ENCODE data around the gene SLBP.

DNA sequence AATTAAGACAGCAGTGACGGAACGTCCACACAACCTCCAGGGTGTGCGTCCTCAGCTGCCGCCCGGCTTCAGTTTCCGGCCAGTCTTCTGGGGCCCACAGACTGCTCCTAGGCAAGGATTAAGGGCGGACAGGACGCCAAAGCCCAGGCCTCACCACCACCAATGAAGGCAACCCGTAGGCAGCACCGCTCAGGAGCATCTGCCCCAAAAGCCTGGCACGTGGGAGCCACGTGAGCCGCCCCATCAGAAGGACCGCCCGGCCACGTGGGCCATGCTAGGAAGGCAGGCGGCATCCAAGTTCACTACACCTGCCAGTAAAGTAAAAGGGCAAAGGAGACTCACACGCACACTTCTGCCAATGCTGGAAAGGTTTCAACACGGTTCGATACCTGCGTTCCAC, 42.3 kb downstream of the SLBP start:
- TF ChIP-seq, protein P1, sequence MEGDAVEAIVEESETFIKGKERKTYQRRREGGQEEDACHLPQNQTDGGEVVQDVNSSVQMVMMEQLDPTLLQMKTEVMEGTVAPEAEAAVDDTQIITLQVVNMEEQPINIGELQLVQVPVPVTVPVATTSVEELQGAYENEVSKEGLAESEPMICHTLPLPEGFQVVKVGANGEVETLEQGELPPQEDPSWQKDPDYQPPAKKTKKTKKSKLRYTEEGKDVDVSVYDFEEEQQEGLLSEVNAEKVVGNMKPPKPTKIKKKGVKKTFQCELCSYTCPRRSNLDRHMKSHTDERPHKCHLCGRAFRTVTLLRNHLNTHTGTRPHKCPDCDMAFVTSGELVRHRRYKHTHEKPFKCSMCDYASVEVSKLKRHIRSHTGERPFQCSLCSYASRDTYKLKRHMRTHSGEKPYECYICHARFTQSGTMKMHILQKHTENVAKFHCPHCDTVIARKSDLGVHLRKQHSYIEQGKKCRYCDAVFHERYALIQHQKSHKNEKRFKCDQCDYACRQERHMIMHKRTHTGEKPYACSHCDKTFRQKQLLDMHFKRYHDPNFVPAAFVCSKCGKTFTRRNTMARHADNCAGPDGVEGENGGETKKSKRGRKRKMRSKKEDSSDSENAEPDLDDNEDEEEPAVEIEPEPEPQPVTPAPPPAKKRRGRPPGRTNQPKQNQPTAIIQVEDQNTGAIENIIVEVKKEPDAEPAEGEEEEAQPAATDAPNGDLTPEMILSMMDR (IDR thresholded peaks at IDR 0.05 in 8 of 11, conservative IDR thresholded peaks at IDR 0.05 in 3 of 11): no peak
- no peak for TF ChIP-seq POLR2A (IDR thresholded peaks at IDR 0.05)
- no peak for TF ChIP-seq POLR2AphosphoS5 (IDR thresholded peaks at IDR 0.05)

Measured in spleen (tissue), 7 donors.